ENCODE data around the gene ARL15. TPM values are rescaled to one million over a fixed set of nuclear protein-coding genes. Genes with fewer than 3 reads are reported as not detected.
A peak's percentile ranks its signal among the peaks of the same experiment; 100 is the strongest.

Gene ARL15
- total RNA-seq, 1 experiment from 2014 or later = 13.0 TPM

GRCh38 chr5:54091307-54092130 is 218.9 kb downstream of the ARL15 start:
- H2AFZ ChIP-seq (ENCODE audit: low read length) = no peak overlapping the region
- no peak overlapping the region for H3K56ac ChIP-seq (ENCODE audit: insufficient read length, low read depth, low read length)
- WGBS (ENCODE audit: extremely low coverage, insufficient read length, low lambda C conversion rate) = no CpG with 5 or more reads among the region's 9 CpGs
- Mint-ChIP-seq H3K27me3 (ENCODE audit: low read depth) (no peaks in the 10 kb centered on the region), H3K4me1 (peaks cover 37 to 43% of the 10 kb centered on the region in 2 experiments), H3K27ac (peak overlapping the region in 1 of 3 experiments; percentile 91; a peak in 3 of 7 replicates), H3K4me3 (no peak overlapping the region), H3K36me3 (ENCODE audit: insufficient read depth in 1 of 3, low read depth in 3 of 3) (no peaks in the 10 kb centered on the region; a peak in 1 of 7 replicates), H3K9me3 (no peaks in the 10 kb centered on the region; a peak in 1 of 5 replicates)
- no peaks in the 10 kb centered on the region for H3K79me2 ChIP-seq (ENCODE audit: insufficient read depth, low read length)
- no peaks in the 10 kb centered on the region for H3K4me1 ChIP-seq (ENCODE audit: insufficient read depth, low read length)
- no peak overlapping the region for H2BK15ac ChIP-seq (ENCODE audit: low read depth, low read length)
- H4K5ac ChIP-seq (ENCODE audit: insufficient read length, low read depth, low read length) = no peak overlapping the region
- H3K14ac ChIP-seq (ENCODE audit: insufficient read depth, low read length) = no peak overlapping the region
- no peak overlapping the region for H4K91ac ChIP-seq (ENCODE audit: insufficient read length, low read depth, low read length)
- H2AK5ac ChIP-seq (ENCODE audit: insufficient read length, low read length) = no peak overlapping the region
- H3K27me3 ChIP-seq (ENCODE audit: insufficient read depth, low read length) = no peaks in the 10 kb centered on the region
- no peak overlapping the region for H2BK120ac ChIP-seq (ENCODE audit: low read depth, low read length, poor library complexity, severe bottlenecking)
- DNase-seq = no peak
- no peak overlapping the region for H3K4me2 ChIP-seq (ENCODE audit: insufficient read depth, insufficient read length, low read length)
- no peak overlapping the region for H2BK20ac ChIP-seq (ENCODE audit: low read depth, low read length, poor library complexity, severe bottlenecking)
- H4K20me1 ChIP-seq (ENCODE audit: control insufficient read depth, insufficient read depth, insufficient read length) = no peaks in the 10 kb centered on the region
- no peak overlapping the region for H2BK5ac ChIP-seq (ENCODE audit: insufficient read length, low read length)
- no peak overlapping the region for H3K9ac ChIP-seq (ENCODE audit: extremely low read depth, insufficient read length, low read length)
- no peak overlapping the region for H3K27ac ChIP-seq (ENCODE audit: insufficient read length, low read depth, low read length)
- no peaks in the 10 kb centered on the region for H3K79me1 ChIP-seq (ENCODE audit: insufficient read depth, low read depth, low read length, poor library complexity, severe bottlenecking)
- no peak for TF ChIP-seq CTCF (conservative IDR thresholded peaks at IDR 0.05)
- no peaks in the 10 kb centered on the region for H3K23me2 ChIP-seq (ENCODE audit: insufficient read length, low read depth, low read length, poor library complexity, severe bottlenecking)
- H3K18ac ChIP-seq (ENCODE audit: insufficient read length, low read depth, low read length) = no peak overlapping the region
- H3T11ph ChIP-seq (ENCODE audit: low read length) = no peak overlapping the region
- no peaks in the 10 kb centered on the region for H3K9me3 ChIP-seq (ENCODE audit: control insufficient read depth, low read depth, low read length)
- H2BK12ac ChIP-seq (ENCODE audit: insufficient read length, low read depth, low read length) = no peak overlapping the region
- H3K4ac ChIP-seq (ENCODE audit: low read depth, low read length) = no peak overlapping the region
- no peak overlapping the region for H4K8ac ChIP-seq (replicated peaks; ENCODE audit: insufficient read length, low read depth, low read length)
- no peak overlapping the region for H3K23ac ChIP-seq (ENCODE audit: insufficient read length, low read depth, low read length)
